Body of pancreas (tissue), 4 donors: ENCODE measurements around the gene TNP1. TPM values are rescaled to one million over a fixed set of nuclear protein-coding genes. Genes with fewer than 3 reads are reported as not detected.

Source experiments
- ATAC-seq: fragments of 150-250 bp; one replicate; pipeline ENCODE4 v1.9.1; 2016
- DNase-seq, 4 donors: peaks; one replicate each; pipeline ENCODE4 v3.0.0-alpha.2; 2019
- H3K27ac ChIP-seq, 4 donors: fragments of 200-600 bp; sonication (generic); 1 replicate in 3 of 4; 2 replicates in 1 of 4; pipeline versions ENCODE4 v1.5.1 to v1.6.1; 2016 to 2019; ENCODE audit warnings: mild to moderate bottlenecking in 1 of 4, mixed read lengths in 1 of 4, moderate library complexity in 1 of 4
- H3K27me3 ChIP-seq, 2 donors: fragments of 200-600 bp; sonication (generic); one replicate each; pipeline ENCODE4 v1.6.0; 2016; ENCODE audit warnings: mild to moderate bottlenecking in 1 of 2
- H3K36me3 ChIP-seq, 2 donors: fragments of 200-600 bp; sonication (generic); replicated peaks in 1 of 2; 2 replicates each; pipeline ENCODE4 v1.5.1; 2016; ENCODE audit warnings: low read depth in 2 of 2; ENCODE audit not compliant: insufficient read depth in 1 of 2
- H3K4me1 ChIP-seq: fragments of 200-600 bp; sonication (generic); one replicate; pipeline ENCODE4 v1.6.0; 2016
- H3K4me3 ChIP-seq, 2 donors: fragments of 200-600 bp; sonication (generic); 1 replicate in 1 of 2; 2 replicates in 1 of 2; pipeline ENCODE4 v1.5.1; 2016 to 2019
- H3K9me3 ChIP-seq, 3 donors: fragments of 200-600 bp; sonication (generic); 1 replicate in 2 of 3; 2 replicates in 1 of 3; pipeline ENCODE4 v1.5.1; 2016
- POLR2A ChIP-seq, 3 donors: fragments of 450-650 bp; IDR thresholded peaks; one replicate each; pipeline ENCODE4 v1.6.1; 2016; ENCODE audit warnings: antibody characterized with exemption in 3 of 3, mild to moderate bottlenecking in 2 of 3
- WGBS, 2 donors: methylation state at CpG; one replicate each; pipeline ENCODE4 v1.1.5; 2017; 5-methylcytosine and 5-hydroxymethylcytosine counted together
- intact Hi-C: fragments of 100-400 bp; cut with DNase I; formaldehyde crosslinking; loops from one replicate; pipeline ENCODE4 v1.15.1; 2023
- total RNA-seq, 2 donors: library from RNA; depleted of rRNA; stranded (reverse); fragments of >200 nt; gene quantifications; one replicate each; pipeline ENCODE4 v1.1.0, GENCODE V29; 2016
- TF ChIP-seq, protein P1 (sequence below), 7 experiments: fragments of 450-650 bp in 4 of 7; fragments of 200-600 bp in 3 of 7; sonication (generic) in 3 of 7; IDR thresholded peaks; one replicate each; pipeline ENCODE4 v1.5.1; 2016 to 2019; ENCODE audit warnings: antibody characterized with exemption in 7 of 7

Gene TNP1
- total RNA-seq, 2 donors from 2014 or later: not detected

GRCh38 chr2:216829533-216829932 is 30.3 kb downstream of the TNP1 start:
- 16 to 19% methylated on average over 4 of the region's 4 CpGs for WGBS, 2 donors
- Histone ChIP-seq H3K4me1 (peaks cover 8% of the 10 kb centered on the region), H3K27me3 (no peaks in the 10 kb centered on the region), H3K27ac (no peak overlapping the region), H3K36me3 (no peaks in the 10 kb centered on the region), H3K4me3 (no peak overlapping the region), H3K9me3 (no peaks in the 10 kb centered on the region)
- TF ChIP-seq POLR2A (IDR thresholded peaks at IDR 0.05): no peak
- TF ChIP-seq, protein P1, sequence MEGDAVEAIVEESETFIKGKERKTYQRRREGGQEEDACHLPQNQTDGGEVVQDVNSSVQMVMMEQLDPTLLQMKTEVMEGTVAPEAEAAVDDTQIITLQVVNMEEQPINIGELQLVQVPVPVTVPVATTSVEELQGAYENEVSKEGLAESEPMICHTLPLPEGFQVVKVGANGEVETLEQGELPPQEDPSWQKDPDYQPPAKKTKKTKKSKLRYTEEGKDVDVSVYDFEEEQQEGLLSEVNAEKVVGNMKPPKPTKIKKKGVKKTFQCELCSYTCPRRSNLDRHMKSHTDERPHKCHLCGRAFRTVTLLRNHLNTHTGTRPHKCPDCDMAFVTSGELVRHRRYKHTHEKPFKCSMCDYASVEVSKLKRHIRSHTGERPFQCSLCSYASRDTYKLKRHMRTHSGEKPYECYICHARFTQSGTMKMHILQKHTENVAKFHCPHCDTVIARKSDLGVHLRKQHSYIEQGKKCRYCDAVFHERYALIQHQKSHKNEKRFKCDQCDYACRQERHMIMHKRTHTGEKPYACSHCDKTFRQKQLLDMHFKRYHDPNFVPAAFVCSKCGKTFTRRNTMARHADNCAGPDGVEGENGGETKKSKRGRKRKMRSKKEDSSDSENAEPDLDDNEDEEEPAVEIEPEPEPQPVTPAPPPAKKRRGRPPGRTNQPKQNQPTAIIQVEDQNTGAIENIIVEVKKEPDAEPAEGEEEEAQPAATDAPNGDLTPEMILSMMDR (IDR thresholded peaks at IDR 0.05): no peak
- intact Hi-C loops: no loop called here
- peak; percentile 73 to 82 (median 76) for DNase-seq
- peak; percentile 71 for ATAC-seq

DNA sequence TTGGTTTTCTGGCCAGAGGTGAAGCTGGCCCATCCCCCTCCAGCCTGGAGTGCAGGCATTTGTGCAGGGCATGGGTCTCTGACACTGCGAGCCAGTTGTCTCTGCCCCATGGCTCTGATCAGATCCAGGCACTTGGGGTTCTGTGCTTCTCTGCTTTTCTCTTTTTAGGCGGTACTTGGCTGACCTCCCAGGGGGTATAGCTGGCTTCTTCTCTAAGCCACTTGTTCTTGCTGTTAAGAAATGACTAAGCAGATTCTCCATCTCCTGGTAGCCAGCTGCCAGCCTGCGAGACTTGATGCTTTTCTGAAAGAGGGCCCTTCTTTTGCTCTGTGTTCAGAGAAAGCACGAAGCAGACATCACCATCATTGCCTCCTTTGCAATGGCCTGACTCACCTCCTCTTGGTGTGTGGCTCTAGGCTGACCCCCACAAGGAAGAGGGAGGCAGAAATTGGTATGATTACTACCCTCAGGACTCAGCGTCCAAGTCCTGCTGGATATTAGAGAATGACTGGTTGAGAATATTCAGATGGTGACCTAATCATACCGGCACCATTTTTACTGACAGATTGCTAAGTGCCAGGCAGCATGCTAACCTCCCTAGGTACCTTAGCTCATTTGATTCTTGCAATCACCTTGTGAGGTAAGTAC is 32.7 kb downstream of the TNP1 start:
- intact Hi-C loops: no loop called here
- TF ChIP-seq, protein P1 (IDR thresholded peaks at IDR 0.05): no peak
- no peak for TF ChIP-seq POLR2A (IDR thresholded peaks at IDR 0.05)
- Histone ChIP-seq H3K36me3 (no peaks in the 10 kb centered on the region), H3K27ac (no peak overlapping the region), H3K9me3 (no peaks in the 10 kb centered on the region), H3K4me3 (no peak overlapping the region), H3K4me1 (peaks cover 8% of the 10 kb centered on the region), H3K27me3 (no peaks in the 10 kb centered on the region)
- DNase-seq (no peak), ATAC-seq (no peak)
- 69 to 70% methylated on average over 5 to 6 of the region's 6 CpGs for WGBS, 2 donors

GRCh38 chr2:216822470-216822869 is 37.4 kb downstream of the TNP1 start:
- H3K27ac ChIP-seq: no peak overlapping the region
- no peaks in the 10 kb centered on the region for H3K9me3 ChIP-seq
- no peaks in the 10 kb centered on the region for H3K4me1 ChIP-seq
- ATAC-seq (no peak), DNase-seq (no peak)
- intact Hi-C loops: no loop called here
- H3K27me3 ChIP-seq: no peaks in the 10 kb centered on the region
- TF ChIP-seq, protein P1 (IDR thresholded peaks at IDR 0.05): no peak
- TF ChIP-seq POLR2A (IDR thresholded peaks at IDR 0.05): no peak
- H3K4me3 ChIP-seq: no peak overlapping the region
- H3K36me3 ChIP-seq: no peaks in the 10 kb centered on the region
- 68 to 81% methylated on average over 1 of the region's 1 CpG for WGBS, 2 donors

- Histone ChIP-seq H3K4me3 (no peak overlapping the region), H3K27me3 (no peaks in the 10 kb centered on the region), H3K9me3 (no peaks in the 10 kb centered on the region), H3K36me3 (no peaks in the 10 kb centered on the region), H3K4me1 (no peaks in the 10 kb centered on the region), H3K27ac (no peak overlapping the region)
- DNase-seq (no peak), ATAC-seq (no peak)
- WGBS, 2 donors: 85 to 86% methylated on average over 3 of the region's 3 CpGs
- TF ChIP-seq POLR2A (IDR thresholded peaks at IDR 0.05): no peak
- TF ChIP-seq, protein P1 (IDR thresholded peaks at IDR 0.05): no peak
- intact Hi-C loops: no loop called here
These were observed 39.2 kb downstream of the TNP1 start for GRCh38 chr2:216820709-216821108.

DNA sequence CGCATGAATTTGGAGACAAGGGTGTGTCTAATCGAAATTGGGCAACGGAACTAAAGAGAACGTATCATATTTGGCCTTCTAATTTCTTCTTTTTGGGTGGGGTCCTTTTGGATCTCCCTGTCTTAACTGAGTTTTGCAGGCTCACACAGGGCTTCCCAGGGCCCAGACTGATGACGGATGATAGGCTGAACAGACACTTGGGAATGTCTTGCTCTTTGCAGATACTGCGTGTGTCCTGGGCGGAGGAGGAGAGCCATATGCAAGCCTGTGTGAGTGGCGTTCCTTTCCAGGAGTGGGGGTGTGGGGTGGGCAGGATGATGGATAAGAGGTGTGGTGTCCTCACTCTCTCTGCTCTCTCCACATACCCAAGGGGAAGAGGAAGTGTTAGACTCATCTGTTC is 40.1 kb downstream of the TNP1 start:
- WGBS, 2 donors: 78 to 80% methylated on average over 8 of the region's 8 CpGs
- Histone ChIP-seq H3K4me1 (no peaks in the 10 kb centered on the region), H3K36me3 (no peaks in the 10 kb centered on the region), H3K9me3 (no peaks in the 10 kb centered on the region), H3K27ac (no peak overlapping the region), H3K4me3 (no peak overlapping the region), H3K27me3 (no peaks in the 10 kb centered on the region)
- DNase-seq (no peak), ATAC-seq (no peak)
- intact Hi-C loops: no loop called here
- TF ChIP-seq POLR2A (IDR thresholded peaks at IDR 0.05): no peak
- TF ChIP-seq, protein P1 (IDR thresholded peaks at IDR 0.05): no peak
